ENCODE measurements around the gene TMPRSS11D. TPM values are rescaled to one million over a fixed set of nuclear protein-coding genes. Genes with fewer than 3 reads are reported as not detected.

TMPRSS11D gene
- total RNA-seq, 1 donor from 2014 or later, result not detected

Other genes starting within 250 kb of the TMPRSS11D start
- 64.6 TPM for gene UBA6, start 182.8 kb downstream of the TMPRSS11D start, total RNA-seq
- not detected for gene GNRHR, start 129.6 kb downstream of the TMPRSS11D start, total RNA-seq
- gene TMPRSS11A, start 79.5 kb upstream of the TMPRSS11D start, total RNA-seq, result not detected
- not detected for gene TMPRSS11F, start 245.9 kb upstream of the TMPRSS11D start, total RNA-seq